GM13976 (cell line): ENCODE data around the gene RAVER1.
"Not testable (repeated sequence)": the region's sequence is repeated elsewhere in the genome, so short reads cannot be mapped to it uniquely, and the experiment has no call there.

Experiments used
- DNase-seq: peaks from one replicate; pipeline ENCODE4 v3.0.0; 2012; ENCODE audit warnings: low spot score
- in situ Hi-C: fragments of 300-500 bp; cut with MboI; formaldehyde crosslinking; loops from one replicate; pipeline ENCODE4 v1.12.0; 2022; ENCODE audit warnings: low sequenced_read_pairs, mixed read lengths, inconsistent platforms; ENCODE audit not compliant: unreplicated experiment
- TF ChIP-seq, protein P1 (sequence below): IDR thresholded peaks from 2 replicates; pipeline ENCODE4 v1.5.1; 2012; ENCODE audit warnings: borderline replicate concordance, mild to moderate bottlenecking; ENCODE audit not compliant: insufficient read depth; ENCODE audit errors: extremely low read depth, missing control alignments, control extremely low read depth

Gene RAVER1

DNA sequence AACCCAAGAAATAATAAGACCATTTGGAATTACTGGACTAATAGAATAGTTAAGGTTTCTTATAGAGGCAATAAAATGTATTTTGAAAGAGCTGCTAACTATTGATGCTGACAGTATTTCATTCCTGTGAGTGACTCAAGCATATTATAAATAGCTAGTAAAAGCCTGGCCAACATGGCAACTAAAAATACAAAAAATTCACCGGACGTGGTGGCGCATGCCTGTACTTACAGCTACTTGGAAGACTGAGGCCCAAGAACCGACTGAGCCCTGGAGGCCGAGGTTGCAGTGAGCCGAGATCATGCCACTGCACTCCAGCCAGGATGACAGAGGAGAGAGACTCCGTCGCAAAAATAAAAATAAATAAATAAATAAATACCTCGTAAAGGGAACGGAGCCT, 11.5 kb upstream of the RAVER1 start:
- TF ChIP-seq, protein P1, sequence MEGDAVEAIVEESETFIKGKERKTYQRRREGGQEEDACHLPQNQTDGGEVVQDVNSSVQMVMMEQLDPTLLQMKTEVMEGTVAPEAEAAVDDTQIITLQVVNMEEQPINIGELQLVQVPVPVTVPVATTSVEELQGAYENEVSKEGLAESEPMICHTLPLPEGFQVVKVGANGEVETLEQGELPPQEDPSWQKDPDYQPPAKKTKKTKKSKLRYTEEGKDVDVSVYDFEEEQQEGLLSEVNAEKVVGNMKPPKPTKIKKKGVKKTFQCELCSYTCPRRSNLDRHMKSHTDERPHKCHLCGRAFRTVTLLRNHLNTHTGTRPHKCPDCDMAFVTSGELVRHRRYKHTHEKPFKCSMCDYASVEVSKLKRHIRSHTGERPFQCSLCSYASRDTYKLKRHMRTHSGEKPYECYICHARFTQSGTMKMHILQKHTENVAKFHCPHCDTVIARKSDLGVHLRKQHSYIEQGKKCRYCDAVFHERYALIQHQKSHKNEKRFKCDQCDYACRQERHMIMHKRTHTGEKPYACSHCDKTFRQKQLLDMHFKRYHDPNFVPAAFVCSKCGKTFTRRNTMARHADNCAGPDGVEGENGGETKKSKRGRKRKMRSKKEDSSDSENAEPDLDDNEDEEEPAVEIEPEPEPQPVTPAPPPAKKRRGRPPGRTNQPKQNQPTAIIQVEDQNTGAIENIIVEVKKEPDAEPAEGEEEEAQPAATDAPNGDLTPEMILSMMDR, result no peak
- no peak for DNase-seq
- in situ Hi-C loops, result no loop called here

DNA sequence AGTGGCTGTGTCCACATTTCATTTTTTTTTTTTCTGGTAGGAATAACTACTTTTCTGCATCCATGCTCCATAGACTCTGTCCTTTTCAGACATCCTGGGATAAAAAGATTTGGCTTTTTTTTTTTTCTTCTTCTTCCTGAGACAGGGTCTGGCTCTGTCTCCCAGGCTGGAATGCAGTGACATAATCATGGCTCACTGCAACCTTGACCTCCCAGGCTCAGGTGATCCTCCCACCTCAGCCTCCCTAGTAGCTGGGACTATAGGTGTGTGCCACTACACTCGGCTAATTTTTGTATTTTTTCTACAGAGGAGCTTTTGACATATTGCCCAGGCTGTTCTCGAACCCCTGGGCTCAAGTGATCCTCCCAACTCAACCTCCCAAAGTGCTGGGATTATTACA, 10.2 kb upstream of the RAVER1 start:
- DNase-seq, result no peak
- TF ChIP-seq, protein P1, result no peak
- in situ Hi-C loops, result no loop called here

DNA sequence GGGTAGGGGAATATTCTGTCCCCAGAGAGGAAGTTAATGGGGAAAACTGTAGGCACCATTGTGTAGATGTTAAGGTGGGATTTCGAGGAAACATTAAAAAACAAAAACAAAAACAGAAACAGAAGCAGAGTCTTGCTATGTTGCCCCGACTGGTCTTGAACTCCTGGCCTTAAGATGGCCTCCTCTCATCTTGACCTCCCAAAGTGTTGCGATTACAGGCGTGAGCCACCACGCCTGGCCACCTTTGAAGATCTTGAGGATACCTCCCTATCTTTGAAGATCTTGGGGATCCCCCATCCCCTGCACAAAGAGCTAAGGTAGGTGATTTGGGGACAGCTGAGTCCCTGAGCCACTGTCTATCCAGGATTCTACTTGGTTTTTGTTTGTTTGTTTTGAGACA, 6.6 kb upstream of the RAVER1 start:
- DNase-seq, result no peak
- in situ Hi-C loops, result no loop called here
- TF ChIP-seq, protein P1, result no peak

DNA sequence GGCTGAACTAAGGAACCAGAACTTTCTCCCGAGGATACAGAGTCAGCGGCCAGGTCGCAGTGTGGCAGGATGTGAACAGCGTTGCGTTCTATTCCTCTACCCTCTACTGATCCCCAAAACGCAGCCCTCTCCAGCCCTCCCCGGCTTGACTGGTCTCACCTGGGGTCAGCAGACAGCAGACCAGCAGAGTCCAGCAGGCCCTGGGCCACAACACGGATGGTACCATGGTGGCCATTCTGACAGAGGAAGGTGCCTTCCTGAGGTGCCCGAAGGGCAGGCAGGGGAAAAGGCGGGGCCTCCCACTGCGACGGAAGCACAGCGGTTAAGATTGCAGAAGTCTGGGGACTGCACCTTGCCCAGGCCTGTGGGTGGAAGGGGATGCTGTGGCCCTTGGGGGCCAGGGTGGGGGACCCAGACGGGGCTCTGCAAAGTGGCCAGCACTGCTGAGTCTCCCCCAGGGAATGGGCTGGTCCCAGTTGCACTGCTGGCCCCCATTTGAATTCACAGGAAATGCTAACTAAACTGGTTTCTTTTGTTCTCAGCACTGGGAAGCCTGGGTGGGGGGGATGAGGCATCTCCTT, 6.1 kb upstream of the RAVER1 start, which contains the start of gene ICAM3:
Gene ICAM3 (minus strand): TSS at position 245 of the 581 bp plus-strand sequence. CDS start 10 bp downstream, at position 235.
- DNase-seq, result peak; percentile 80
- TF ChIP-seq, protein P1, result no peak
- in situ Hi-C loops, result no loop called here

DNA sequence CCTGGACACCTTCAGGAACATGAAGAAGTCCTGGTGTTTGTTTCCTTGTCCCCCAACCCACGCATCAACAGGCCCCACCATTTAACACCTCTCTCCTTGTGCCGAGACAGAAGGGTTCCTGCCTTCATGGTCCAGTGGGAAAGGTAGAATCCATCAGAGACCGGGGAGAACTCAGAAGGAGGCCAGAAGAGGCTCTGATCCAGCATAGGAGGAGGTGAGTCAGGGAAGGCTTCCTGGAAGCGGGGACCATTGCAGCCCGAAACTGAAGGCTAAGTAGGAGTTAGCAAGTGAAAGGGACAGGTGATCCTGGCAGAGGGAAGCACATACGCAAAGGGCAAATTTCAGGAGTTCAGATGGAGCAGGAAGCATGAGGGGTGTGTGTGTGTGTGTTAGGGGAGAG, 5.6 kb upstream of the RAVER1 start:
- no peak for DNase-seq
- TF ChIP-seq, protein P1, result no peak
- in situ Hi-C loops, result no loop called here

DNA sequence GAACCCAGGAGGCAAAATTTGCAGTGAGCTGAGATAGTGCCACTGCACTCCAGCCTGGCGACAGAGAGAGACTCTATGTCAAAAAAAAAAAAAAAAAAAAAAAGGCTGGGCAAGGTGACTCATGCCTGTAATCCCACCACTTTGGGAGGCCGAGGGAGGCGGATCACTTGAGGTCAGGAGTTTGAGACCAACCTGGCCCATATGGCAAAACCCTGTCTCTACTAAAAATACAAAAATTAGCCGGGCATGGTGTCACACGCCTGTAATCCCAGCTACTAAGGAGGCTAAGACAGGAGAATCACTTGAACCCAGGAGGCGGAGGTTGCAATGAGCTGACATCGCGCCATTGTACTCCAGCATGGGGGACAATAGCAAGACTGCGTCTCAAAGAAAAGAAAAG, 3.4 kb upstream of the RAVER1 start:
- in situ Hi-C loops, DNase-seq: not testable (repeated sequence)

DNA sequence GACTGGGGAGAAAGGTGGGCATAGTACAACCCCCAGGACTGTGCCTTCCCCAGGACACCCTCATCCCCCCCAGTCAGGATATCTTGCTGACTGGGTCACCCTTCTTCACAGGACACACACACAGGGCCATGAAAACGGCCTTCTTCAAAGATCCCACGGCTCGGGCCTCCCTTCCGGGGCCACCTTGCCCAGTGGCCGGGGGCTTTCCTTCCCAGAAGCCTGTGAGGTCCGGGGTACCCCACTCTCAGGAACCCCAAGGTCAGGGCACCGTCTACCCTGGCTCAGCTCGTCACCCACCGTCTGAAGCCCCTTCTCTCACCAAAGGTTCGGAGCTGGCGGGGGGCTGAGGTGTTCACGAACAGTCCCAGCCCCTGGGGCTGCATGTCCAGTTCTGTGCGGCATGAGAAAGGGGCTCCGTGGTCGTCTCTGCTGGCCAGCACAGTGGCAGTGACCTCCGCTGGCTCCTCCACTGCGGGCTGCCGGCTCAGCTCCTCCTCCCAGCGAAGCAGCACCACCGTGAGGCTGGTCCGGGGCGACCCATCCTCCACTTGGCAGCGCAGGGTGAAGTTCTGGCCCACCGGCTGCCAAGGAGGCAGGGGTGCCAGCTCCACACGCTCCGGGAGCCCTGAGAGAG, 2.1 kb upstream of the RAVER1 start:
- in situ Hi-C loops, result no loop called here
- DNase-seq, result no peak
- TF ChIP-seq, protein P1, result no peak
